ENCODE measurements around the gene PAX4.
A peak's percentile ranks its signal among the peaks of the same experiment; 100 is the strongest.

Gene PAX4

DNA sequence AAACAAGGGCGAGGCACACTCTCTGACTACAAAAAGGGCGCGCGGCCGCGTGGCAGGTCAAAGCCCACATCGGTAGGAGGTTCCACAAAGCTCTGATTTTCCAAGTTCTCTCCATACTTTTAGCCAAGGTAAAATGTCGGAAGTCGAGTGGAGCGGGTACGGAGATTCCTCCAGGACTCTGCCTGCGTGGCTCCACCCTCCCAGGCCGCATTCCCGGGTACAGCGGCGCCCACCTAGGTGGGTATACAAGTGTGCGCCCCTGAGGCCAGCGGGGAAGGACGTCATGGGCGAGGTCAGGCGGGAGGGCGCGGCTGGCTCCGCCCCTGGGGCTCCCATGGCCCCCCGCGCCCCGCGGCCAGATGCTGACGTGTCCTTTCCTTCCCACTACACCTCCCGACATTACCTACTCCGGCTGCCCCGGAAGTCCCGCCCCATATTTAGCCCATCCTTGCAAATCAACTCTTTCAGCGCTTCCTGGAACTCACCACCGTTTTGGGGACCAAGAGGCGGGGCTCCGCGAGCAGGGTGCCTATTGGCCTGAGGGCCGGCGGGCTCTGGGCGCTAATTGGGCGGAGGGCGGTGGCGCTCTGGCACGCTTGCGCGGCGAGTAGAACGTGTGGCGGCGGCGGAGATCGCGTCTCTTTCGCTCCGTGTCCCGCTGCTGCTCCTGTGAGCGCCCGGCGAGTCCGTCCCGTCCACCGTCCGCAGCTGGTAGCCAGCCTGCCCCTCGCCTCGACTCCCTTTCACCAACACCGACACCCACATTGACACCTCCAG, 33.8 kb upstream of the PAX4 start, which contains the start of gene SND1:
SND1 (plus strand) TSS at position 639 of the 777 bp plus-strand sequence. CDS start 180 bp downstream, outside the sequence.
- H3K27me3 ChIP-seq (ENCODE audit: low read depth, low read length) = no peaks in the 10 kb centered on the region
- no peaks in the 10 kb centered on the region for H3K9me3 ChIP-seq (ENCODE audit: control insufficient read depth in 1 of 2, low read length in 2 of 2)

DNA sequence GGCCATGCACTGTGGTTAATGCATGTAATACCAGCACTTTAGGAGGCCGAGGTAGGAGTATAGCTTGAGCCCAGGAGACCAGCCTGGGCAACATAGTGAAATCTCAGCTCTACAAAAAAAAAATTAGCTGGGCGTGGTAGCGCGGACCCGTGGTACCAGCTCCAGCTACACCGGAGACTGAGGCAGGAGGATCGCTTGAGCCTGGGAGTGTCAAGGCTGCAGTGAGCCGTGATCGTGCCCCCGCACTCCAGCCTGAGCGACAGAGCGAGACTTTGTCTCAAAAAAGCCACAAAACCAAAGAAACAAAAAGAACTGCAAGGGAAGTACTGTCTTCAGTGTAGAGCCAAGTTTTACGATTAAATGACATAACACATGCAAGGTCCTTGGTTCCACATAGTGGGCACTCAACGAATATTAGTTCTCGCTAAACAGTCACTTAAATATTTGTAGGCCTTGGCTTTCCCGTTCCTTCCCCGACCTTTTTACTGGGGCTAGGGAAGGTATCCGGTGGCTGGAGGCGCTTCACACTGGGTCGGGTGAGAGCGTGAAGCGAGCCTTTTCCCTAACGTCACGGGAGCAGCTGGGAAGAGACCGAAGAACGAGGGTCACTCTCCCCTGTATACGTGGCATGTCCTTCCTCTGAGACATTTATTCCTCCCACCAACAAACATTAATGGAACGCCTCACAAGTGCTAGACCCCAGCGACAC, 33.1 kb upstream of the PAX4 start:
- Histone ChIP-seq H3K4me3 (ENCODE audit: low read depth in 1 of 2, low read length in 2 of 2) (peak overlapping the region; percentile 77 to 80), H3K4me1 (ENCODE audit: control insufficient read depth in 1 of 2, insufficient read depth in 2 of 2, low read length in 2 of 2) (peaks cover 21 to 33% of the 10 kb centered on the region in 2 donors), H3K27me3 (ENCODE audit: low read depth, low read length) (no peaks in the 10 kb centered on the region), H3K9me3 (ENCODE audit: control insufficient read depth in 1 of 2, low read length in 2 of 2) (no peaks in the 10 kb centered on the region), H3K36me3 (ENCODE audit: control insufficient read depth in 1 of 2, insufficient read depth in 2 of 2, low read length in 2 of 2) (no peaks in the 10 kb centered on the region), H3K27ac (ENCODE audit: low read length) (peak overlapping the region; percentile 96)

More for the DNA sequence above, 33.8 kb upstream of the PAX4 start, which contains the start of gene SND1:
- peak within 1 kb of the TSS; percentile 96 for H3K27ac ChIP-seq (ENCODE audit: low read length)
- H3K4me3 ChIP-seq (ENCODE audit: low read depth in 1 of 2, low read length in 2 of 2) = peak within 1 kb of the TSS; percentile 77 to 100
- H3K36me3 ChIP-seq (ENCODE audit: control insufficient read depth in 1 of 2, insufficient read depth in 2 of 2, low read length in 2 of 2) = no peaks in the 10 kb centered on the region
- peaks cover 21 to 33% of the 10 kb centered on the region in 2 donors for H3K4me1 ChIP-seq (ENCODE audit: control insufficient read depth in 1 of 2, insufficient read depth in 2 of 2, low read length in 2 of 2)

DNA sequence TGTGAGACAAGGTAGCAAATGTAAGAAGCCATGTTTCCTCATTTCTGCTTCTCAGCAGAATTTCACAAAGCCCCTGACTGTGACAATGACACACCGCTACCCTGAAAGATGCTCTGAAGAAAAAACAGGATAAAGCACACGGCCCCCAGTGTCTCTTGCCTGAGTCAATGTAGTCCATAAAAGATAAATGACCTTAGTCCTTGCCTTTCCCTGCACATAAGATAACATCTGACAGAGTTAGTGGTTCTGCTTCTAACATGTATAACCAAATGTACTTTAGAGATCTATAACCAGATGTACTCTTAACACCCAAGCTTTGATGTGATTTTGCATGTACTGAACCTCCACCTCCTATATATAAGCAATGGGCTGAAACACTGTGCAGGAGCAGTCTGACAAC, 31.0 kb upstream of the PAX4 start:
- H3K36me3 ChIP-seq (ENCODE audit: control insufficient read depth in 1 of 2, insufficient read depth in 2 of 2, low read length in 2 of 2) = no peaks in the 10 kb centered on the region
- H3K27ac ChIP-seq (ENCODE audit: low read length) = no peak overlapping the region
- peaks cover 11 to 13% of the 10 kb centered on the region in 2 donors for H3K4me1 ChIP-seq (ENCODE audit: control insufficient read depth in 1 of 2, insufficient read depth in 2 of 2, low read length in 2 of 2)
- no peak overlapping the region for H3K4me3 ChIP-seq (ENCODE audit: low read depth in 1 of 2, low read length in 2 of 2)
- H3K9me3 ChIP-seq (ENCODE audit: control insufficient read depth in 1 of 2, low read length in 2 of 2) = no peaks in the 10 kb centered on the region
- H3K27me3 ChIP-seq (ENCODE audit: low read depth, low read length) = no peaks in the 10 kb centered on the region

DNA sequence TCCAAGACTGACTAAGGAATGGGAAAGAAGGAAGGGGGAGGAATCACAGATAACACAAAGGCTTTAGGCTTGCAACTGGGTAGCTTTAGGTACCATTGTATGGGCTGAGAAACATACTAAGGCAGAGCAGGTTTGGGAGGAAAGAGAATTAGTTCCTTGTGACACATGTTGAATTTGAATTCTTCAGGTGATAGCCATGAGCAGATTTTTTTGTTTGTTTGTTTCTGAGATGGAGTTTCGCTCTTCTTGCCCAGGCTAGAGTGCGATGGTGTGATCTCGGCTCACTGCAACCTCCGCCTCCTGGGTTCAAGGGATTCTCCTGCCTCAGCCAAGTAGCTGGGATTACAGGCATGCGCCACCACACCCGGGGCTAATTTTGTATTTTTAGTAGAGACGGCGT, 29.7 kb upstream of the PAX4 start:
- Histone ChIP-seq H3K4me1 (ENCODE audit: control insufficient read depth in 1 of 2, insufficient read depth in 2 of 2, low read length in 2 of 2) (no peaks in the 10 kb centered on the region), H3K9me3 (ENCODE audit: control insufficient read depth in 1 of 2, low read length in 2 of 2) (no peaks in the 10 kb centered on the region), H3K27ac (ENCODE audit: low read length) (no peak overlapping the region), H3K4me3 (ENCODE audit: low read depth in 1 of 2, low read length in 2 of 2) (no peak overlapping the region), H3K36me3 (ENCODE audit: control insufficient read depth in 1 of 2, insufficient read depth in 2 of 2, low read length in 2 of 2) (no peaks in the 10 kb centered on the region), H3K27me3 (ENCODE audit: low read depth, low read length) (no peaks in the 10 kb centered on the region)

DNA sequence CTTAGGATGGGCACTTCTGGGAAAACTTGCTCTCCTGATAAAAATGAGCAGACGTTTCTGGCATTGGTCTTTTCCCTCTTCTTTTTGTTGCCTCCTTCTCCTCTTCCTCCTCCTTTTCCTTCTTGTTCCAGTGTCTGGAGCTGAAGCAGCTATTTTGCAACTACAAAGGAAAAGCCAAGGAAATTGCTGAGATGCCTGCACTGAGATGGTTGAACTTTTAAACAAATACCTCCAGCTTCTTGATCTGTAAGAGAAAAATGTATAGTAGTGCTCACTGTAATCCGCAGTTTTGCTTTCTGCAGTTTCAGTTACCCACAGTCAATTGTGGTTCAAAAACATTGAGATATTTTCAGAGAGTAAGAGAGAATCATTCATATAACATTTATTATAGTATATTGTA, 26.5 kb upstream of the PAX4 start:
- no peak overlapping the region for H3K4me3 ChIP-seq (ENCODE audit: low read depth in 1 of 2, low read length in 2 of 2)
- H3K27ac ChIP-seq (ENCODE audit: low read length) = no peak overlapping the region
- no peaks in the 10 kb centered on the region for H3K36me3 ChIP-seq (ENCODE audit: control insufficient read depth in 1 of 2, insufficient read depth in 2 of 2, low read length in 2 of 2)
- H3K4me1 ChIP-seq (ENCODE audit: control insufficient read depth in 1 of 2, insufficient read depth in 2 of 2, low read length in 2 of 2) = no peaks in the 10 kb centered on the region
- no peaks in the 10 kb centered on the region for H3K27me3 ChIP-seq (ENCODE audit: low read depth, low read length)
- no peaks in the 10 kb centered on the region for H3K9me3 ChIP-seq (ENCODE audit: control insufficient read depth in 1 of 2, low read length in 2 of 2)

DNA sequence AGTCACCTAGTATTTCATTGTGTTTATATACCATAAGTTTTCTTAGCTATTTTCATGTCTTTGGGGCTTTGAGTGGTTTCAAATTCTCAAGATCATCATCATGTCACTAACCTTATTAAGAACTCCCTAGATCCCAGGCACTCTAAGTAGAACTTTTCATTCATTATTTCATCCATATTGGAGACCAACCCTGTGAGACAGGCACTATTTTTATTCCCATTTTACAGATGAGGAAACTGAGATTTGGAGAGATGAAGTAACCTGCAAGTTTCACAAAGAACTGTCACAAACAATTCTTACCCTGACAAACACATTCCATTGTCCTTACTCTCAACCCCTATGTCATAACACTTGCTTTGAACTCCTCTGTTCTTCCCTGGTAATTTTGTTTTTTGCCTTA, 20.3 kb upstream of the PAX4 start:
- no peaks in the 10 kb centered on the region for H3K36me3 ChIP-seq (ENCODE audit: control insufficient read depth in 1 of 2, insufficient read depth in 2 of 2, low read length in 2 of 2)
- H3K4me1 ChIP-seq (ENCODE audit: control insufficient read depth in 1 of 2, insufficient read depth in 2 of 2, low read length in 2 of 2) = no peaks in the 10 kb centered on the region
- no peak overlapping the region for H3K4me3 ChIP-seq (ENCODE audit: low read depth in 1 of 2, low read length in 2 of 2)
- no peaks in the 10 kb centered on the region for H3K9me3 ChIP-seq (ENCODE audit: control insufficient read depth in 1 of 2, low read length in 2 of 2)
- H3K27ac ChIP-seq (ENCODE audit: low read length) = no peak overlapping the region
- no peaks in the 10 kb centered on the region for H3K27me3 ChIP-seq (ENCODE audit: low read depth, low read length)

DNA sequence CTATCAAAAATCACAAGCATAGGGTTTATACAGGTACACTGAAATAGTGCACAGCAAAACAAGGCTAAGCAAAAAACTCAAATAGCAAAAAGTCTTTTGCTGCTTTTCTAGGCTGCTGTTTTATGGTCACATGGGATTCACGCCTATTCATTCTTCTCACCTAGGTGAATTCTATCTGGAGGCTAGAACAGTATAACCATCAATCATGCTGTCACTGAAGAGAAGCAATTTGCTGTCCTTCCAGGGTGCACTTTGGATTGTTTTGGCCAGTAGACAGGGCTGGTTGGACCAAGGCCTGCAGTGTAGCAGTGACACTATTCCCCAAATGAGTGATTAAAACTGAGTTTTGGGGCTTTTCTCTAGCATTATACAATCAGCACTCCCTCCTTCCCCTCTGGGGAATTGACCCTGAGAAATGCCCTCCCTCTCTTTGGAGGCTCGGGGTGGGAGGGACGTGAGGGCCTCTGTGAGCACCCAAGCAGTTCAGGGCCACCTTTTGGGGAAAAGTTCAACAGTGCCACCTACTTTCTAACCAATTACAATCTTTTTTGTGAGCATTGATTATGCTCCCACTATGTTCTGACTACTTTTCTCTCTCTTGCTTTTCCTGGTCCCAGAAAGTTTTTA, 17.8 kb upstream of the PAX4 start:
- Histone ChIP-seq H3K9me3 (ENCODE audit: control insufficient read depth in 1 of 2, low read length in 2 of 2) (no peaks in the 10 kb centered on the region), H3K4me3 (ENCODE audit: low read depth in 1 of 2, low read length in 2 of 2) (no peak overlapping the region), H3K4me1 (ENCODE audit: control insufficient read depth in 1 of 2, insufficient read depth in 2 of 2, low read length in 2 of 2) (no peaks in the 10 kb centered on the region), H3K27me3 (ENCODE audit: low read depth, low read length) (no peaks in the 10 kb centered on the region), H3K36me3 (ENCODE audit: control insufficient read depth in 1 of 2, insufficient read depth in 2 of 2, low read length in 2 of 2) (no peaks in the 10 kb centered on the region), H3K27ac (ENCODE audit: low read length) (no peak overlapping the region)

DNA sequence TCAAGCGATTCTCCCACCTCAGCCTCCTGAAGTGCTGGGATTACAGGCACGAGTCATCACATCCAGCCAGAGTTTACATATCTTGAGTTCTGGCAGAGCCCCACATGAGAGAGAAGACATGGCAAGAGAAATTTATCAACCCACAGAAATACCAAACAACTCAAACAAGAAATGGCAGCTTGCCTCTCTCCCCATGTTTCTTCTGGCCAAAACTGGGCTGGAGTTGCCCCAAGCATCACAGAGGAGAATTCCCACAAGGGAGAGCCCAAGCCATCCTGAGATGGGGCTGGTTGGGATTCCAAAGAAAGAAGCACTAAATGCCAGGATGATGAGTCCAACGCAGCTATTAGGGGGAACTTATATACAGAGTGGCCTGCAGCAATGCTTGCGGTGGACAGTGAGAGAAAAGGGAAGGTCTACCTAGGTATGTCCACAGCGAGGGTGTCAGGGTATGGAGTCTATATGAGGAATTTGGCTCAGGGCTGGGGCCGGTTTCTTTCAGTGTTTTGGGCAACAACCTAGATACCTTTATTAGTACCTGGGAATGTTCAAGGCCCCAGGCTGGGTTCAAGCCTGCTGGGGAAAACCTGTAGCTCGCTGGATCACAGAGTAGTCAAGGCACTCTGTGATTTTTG, 14.5 kb upstream of the PAX4 start:
- H3K27me3 ChIP-seq (ENCODE audit: low read depth, low read length) = no peaks in the 10 kb centered on the region
- no peak overlapping the region for H3K27ac ChIP-seq (ENCODE audit: low read length)
- no peaks in the 10 kb centered on the region for H3K4me1 ChIP-seq (ENCODE audit: control insufficient read depth in 1 of 2, insufficient read depth in 2 of 2, low read length in 2 of 2)
- H3K4me3 ChIP-seq (ENCODE audit: low read depth in 1 of 2, low read length in 2 of 2) = no peak overlapping the region
- no peaks in the 10 kb centered on the region for H3K36me3 ChIP-seq (ENCODE audit: control insufficient read depth in 1 of 2, insufficient read depth in 2 of 2, low read length in 2 of 2)
- H3K9me3 ChIP-seq (ENCODE audit: control insufficient read depth in 1 of 2, low read length in 2 of 2) = no peaks in the 10 kb centered on the region

DNA sequence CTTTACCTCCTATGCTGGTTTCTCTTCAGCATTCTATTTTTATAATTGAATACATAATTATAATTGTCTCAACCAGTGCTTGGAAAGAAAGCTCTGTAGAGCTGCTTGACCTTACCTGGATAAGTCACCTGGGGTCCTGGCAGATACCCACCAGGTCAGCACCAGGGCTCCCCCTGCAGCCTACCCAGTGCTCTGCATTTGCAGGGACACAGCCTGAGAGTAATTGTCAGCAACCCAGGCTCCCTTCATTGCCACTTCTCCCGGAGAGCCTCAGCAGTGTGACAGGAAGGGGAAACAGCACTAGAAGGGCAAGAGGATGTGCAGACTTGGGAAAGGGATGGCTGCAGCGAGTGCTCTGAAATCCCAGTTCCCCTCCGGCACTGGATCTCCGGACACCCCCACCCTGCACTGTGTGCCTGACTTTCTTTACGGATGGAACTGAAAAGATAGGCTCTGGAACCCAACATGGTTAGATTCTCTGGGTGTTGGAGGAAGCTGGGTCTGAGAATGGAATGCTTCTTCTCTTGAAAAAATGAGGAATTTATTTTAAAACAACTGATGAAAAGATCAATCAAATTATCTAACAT, 11.4 kb upstream of the PAX4 start:
- Histone ChIP-seq H3K27me3 (ENCODE audit: low read depth, low read length) (no peaks in the 10 kb centered on the region), H3K9me3 (ENCODE audit: control insufficient read depth in 1 of 2, low read length in 2 of 2) (no peaks in the 10 kb centered on the region), H3K4me3 (ENCODE audit: low read depth in 1 of 2, low read length in 2 of 2) (no peak overlapping the region), H3K36me3 (ENCODE audit: control insufficient read depth in 1 of 2, insufficient read depth in 2 of 2, low read length in 2 of 2) (no peaks in the 10 kb centered on the region), H3K27ac (ENCODE audit: low read length) (no peak overlapping the region), H3K4me1 (ENCODE audit: control insufficient read depth in 1 of 2, insufficient read depth in 2 of 2, low read length in 2 of 2) (no peaks in the 10 kb centered on the region)

DNA sequence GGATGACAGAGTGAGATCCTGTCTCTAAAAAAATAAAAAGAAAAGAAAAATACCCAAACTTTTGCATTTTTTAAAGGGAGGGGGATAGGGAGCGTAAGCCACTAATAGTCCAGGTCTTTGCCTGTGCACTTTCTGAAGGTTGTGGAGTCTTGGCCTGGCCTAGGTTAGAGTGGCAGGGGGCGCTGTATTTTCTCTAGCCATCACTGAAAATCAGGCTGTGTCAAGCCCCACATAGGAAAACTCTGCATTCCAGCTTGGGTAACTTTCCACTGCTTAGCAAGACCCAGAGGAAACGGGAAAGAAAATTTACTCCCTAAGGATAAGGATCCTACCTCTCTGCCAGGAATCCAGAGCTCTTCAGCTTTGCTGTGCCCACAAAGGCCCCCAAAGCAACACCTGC, 10.5 kb upstream of the PAX4 start:
- H3K36me3 ChIP-seq (ENCODE audit: control insufficient read depth in 1 of 2, insufficient read depth in 2 of 2, low read length in 2 of 2) = no peaks in the 10 kb centered on the region
- no peak overlapping the region for H3K4me3 ChIP-seq (ENCODE audit: low read depth in 1 of 2, low read length in 2 of 2)
- no peaks in the 10 kb centered on the region for H3K9me3 ChIP-seq (ENCODE audit: control insufficient read depth in 1 of 2, low read length in 2 of 2)
- no peaks in the 10 kb centered on the region for H3K27me3 ChIP-seq (ENCODE audit: low read depth, low read length)
- H3K27ac ChIP-seq (ENCODE audit: low read length) = no peak overlapping the region
- no peaks in the 10 kb centered on the region for H3K4me1 ChIP-seq (ENCODE audit: control insufficient read depth in 1 of 2, insufficient read depth in 2 of 2, low read length in 2 of 2)

DNA sequence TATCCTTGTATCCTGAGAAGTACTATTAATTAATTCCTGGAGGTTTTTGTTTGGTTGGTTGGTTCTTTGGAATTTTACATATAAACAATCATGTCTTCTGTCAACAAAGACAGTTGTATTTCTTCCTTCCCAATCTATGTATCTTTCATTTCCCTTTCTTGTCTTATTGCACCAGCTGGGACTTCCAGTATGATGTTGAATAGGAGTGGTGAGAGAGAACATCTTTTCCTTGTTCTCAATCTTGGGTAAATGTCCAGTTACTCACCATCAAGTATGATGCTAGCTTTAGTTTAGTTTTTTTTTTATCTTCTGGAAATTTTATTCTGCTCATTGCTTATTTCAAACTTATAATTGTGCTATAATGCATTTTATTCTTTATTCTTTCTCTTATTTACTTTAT, 7.4 kb upstream of the PAX4 start:
- H3K4me3 ChIP-seq (ENCODE audit: low read depth in 1 of 2, low read length in 2 of 2) = no peak overlapping the region
- no peaks in the 10 kb centered on the region for H3K9me3 ChIP-seq (ENCODE audit: control insufficient read depth in 1 of 2, low read length in 2 of 2)
- H3K36me3 ChIP-seq (ENCODE audit: control insufficient read depth in 1 of 2, insufficient read depth in 2 of 2, low read length in 2 of 2) = no peaks in the 10 kb centered on the region
- H3K4me1 ChIP-seq (ENCODE audit: control insufficient read depth in 1 of 2, insufficient read depth in 2 of 2, low read length in 2 of 2) = no peaks in the 10 kb centered on the region
- no peaks in the 10 kb centered on the region for H3K27me3 ChIP-seq (ENCODE audit: low read depth, low read length)
- no peak overlapping the region for H3K27ac ChIP-seq (ENCODE audit: low read length)
